SU-DHL-6 (cell line): ENCODE measurements around the gene HPX.

Experiments used
- EZH2phosphoT487 ChIP-seq: fragments of 200-600 bp; sonication (generic), shearing (Covaris generic); conservative IDR thresholded peaks from 2 replicates; pipeline ENCODE4 v1.6.1; 2018; ENCODE audit warnings: mild to moderate bottlenecking, antibody characterized with exemption, low read length, moderate library complexity, mixed read lengths
- TF ChIP-seq, protein P1 (sequence below): fragments of 200-600 bp; sonication (generic); IDR thresholded peaks from one replicate; pipeline ENCODE4 v1.5.1; 2017; ENCODE audit warnings: antibody characterized with exemption, mild to moderate bottlenecking, low read length, moderate library complexity; ENCODE audit not compliant: insufficient read depth, poor library complexity, severe bottlenecking

DNA sequence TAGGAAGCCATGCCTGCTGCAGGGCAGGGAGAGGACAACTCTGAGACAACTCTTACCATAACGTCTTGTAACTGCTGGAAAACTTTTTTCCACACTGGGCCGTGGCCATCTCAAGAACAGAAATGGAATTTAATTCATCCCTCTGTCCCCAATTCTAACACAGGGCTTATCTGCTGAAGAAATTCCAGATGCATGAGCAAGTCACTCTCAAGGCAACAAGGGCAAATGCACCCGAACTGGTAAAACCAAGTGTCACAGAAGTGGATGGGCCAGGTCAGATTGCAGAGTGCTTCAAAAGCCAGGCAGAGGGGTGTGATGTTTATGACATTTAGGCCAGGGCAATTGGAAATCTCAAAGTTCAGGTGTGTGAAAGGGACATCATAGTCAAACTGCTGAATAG, 43.2 kb downstream of the HPX start:
- TF ChIP-seq EZH2phosphoT487 = no peak
- TF ChIP-seq, protein P1, sequence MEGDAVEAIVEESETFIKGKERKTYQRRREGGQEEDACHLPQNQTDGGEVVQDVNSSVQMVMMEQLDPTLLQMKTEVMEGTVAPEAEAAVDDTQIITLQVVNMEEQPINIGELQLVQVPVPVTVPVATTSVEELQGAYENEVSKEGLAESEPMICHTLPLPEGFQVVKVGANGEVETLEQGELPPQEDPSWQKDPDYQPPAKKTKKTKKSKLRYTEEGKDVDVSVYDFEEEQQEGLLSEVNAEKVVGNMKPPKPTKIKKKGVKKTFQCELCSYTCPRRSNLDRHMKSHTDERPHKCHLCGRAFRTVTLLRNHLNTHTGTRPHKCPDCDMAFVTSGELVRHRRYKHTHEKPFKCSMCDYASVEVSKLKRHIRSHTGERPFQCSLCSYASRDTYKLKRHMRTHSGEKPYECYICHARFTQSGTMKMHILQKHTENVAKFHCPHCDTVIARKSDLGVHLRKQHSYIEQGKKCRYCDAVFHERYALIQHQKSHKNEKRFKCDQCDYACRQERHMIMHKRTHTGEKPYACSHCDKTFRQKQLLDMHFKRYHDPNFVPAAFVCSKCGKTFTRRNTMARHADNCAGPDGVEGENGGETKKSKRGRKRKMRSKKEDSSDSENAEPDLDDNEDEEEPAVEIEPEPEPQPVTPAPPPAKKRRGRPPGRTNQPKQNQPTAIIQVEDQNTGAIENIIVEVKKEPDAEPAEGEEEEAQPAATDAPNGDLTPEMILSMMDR = no peak
